COLO668 (cell line): ENCODE data around the gene ENPP1.

Experiments
- DNase-seq: peaks from one replicate; lab custom pipeline; 2025; ENCODE audit not compliant: unreplicated experiment; lab: John Stamatoyannopoulos, UW

ENPP1 gene

DNA sequence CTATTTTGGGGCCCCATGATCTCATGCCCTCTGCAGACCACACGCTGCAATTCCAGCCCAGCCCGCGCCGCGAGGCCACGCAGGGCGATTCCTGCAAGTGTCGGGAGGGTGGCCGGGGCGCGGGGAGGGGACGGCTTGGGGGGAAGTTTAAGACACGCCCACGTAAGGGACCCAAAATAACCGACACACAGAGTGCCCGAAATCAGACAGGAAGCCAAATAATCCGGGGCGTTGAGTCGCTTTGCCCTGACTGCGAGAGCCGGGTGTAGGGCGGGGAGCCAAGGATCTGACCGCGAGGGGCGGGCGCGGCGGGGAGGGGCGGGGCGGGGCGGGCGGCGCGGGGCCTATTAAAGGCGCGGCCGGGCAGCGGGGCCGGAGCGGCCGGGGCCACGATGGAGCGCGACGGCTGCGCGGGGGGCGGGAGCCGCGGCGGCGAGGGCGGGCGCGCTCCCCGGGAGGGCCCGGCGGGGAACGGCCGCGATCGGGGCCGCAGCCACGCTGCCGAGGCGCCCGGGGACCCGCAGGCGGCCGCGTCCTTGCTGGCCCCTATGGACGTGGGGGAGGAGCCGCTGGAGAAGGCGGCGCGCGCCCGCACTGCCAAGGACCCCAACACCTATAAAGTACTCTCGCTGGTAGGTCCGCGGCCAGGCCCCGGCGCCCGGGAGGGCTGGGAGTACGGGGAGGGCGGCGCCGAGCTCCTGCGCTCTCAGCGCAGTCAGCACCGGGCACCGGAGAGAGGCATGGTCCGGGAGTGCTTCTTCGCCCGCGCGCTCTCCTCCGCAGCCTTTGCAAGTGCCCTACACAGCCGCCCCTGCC is at the start of gene ENPP1:
Gene ENPP1, plus strand, starts transcription at position 377 of the 816 bp plus-strand sequence. Its CDS starts 16 bp downstream, at position 393.
- peak; percentile 75 for DNase-seq

DNA sequence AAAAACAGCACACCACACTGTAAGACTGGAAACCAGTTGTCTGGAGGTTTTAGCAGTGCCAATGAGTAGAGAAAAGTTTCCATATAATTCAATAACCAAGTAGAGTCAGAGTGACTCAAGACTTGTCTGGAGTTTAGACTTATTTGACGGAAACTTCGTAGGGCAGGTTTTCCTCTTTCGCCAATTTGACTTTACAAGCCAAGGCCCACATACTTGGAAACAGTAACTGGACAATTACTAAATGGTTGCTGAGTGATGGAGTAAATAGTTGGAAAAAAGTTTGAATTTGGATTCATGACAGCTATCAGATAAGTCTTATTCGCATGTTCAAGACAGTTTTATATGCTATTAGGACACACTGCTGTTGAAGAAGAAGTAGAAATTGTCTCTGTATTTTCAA is 48.9 kb upstream of the ENPP1 start:
- no peak for DNase-seq

DNA sequence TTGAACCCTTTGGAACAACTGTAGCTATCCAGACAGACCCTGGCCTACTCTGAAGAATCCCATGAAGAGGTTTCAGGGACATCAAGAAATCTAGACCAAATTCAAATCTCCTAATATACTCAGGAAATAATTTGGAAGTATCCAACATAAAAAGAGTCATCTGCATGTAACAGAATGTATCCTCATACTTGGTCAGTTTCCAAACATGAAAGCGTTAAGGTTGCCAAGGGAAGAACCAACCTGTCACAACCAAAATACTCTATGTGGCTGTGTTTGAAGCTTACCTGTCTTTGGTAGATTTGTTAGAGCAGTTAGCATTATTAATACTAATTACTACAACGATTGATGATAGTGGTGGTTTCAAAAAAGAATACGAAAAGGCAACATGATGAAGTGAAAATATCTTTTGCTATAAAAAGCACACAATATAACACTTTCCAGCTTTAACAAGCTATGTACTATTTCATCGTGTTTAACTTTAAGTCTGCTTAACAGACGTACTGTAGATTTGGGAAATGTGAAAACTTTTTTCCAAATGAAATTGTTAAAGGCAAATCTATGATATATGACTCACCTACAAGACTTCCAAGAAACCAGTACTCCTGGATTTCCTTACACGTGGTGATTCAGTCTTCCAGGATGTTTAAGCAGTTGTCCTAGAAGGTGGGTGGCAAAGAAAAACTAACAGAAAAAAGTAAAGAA is 46.6 kb upstream of the ENPP1 start:
- DNase-seq = no peak

DNA sequence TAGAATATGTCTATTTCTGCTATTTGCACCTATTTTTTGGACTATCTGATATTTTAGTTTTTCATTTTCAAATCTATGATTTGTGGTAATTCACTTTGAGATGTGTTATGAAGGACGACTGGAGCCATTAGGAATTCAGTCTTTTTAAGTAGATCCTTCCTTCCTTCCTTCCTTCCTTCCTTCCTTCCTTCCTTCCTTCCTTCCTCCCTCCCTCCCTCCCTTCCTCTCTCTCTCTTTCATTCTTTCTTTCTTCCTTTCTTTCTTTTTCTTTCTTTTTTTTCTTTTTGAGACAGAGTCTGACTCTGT is 46.1 kb upstream of the ENPP1 start:
- no peak for DNase-seq

DNA sequence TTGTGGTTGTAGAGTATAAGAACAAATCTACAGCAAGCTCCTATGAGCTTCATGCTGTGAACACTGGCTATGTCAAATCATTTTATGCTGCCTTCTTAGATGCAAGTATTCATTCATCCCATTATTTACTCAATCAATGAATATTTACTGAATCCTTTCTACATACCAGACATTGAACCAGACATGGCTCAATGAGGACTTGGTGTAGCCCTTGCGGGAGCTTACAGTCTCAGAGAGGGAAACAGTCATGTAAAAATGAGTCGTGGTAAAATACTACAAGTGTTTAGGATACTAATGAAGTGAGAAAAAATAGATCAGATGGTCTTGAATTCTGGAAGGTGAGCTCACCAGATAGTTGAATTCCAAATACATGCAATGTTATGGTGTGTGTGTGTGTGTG is 44.8 kb upstream of the ENPP1 start:
- no peak for DNase-seq

DNA sequence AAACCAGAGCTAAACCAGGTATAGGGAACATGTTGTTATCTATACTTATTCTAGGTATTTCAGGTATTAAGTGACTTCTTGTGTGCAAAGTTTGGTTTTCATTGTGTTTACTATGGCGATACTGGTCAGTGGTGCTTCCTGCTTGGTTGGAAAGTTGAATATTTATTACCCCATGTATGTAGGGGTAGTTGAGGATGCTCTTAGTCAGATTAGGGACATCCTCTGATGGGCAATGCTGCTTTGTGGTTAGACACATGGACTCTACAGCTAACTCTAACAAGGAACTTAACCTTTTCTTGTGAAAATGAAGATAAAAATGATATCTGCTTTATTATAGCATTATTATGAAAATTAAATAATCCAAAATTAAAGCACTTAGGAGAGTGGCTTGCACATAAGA is 44.1 kb upstream of the ENPP1 start:
- DNase-seq = no peak

DNA sequence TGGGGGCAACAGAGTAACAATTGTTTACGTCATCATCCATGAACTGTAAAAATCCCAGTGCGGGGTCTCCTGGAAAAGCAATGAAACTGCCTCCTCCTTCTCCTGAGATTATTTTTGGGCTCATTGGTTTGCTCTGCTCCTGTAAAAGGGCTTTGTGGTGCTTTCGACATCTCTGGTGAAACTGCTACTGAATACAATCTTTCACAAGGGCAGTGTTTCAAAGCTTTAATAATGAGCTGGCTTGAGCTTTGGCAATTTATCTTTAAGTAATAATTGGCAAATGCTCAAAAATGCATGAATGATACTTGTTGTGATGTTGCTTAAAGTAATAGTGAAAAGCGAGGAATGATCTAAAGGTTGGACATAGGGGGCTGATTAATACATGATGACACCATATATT is 43.5 kb upstream of the ENPP1 start:
- no peak for DNase-seq

DNA sequence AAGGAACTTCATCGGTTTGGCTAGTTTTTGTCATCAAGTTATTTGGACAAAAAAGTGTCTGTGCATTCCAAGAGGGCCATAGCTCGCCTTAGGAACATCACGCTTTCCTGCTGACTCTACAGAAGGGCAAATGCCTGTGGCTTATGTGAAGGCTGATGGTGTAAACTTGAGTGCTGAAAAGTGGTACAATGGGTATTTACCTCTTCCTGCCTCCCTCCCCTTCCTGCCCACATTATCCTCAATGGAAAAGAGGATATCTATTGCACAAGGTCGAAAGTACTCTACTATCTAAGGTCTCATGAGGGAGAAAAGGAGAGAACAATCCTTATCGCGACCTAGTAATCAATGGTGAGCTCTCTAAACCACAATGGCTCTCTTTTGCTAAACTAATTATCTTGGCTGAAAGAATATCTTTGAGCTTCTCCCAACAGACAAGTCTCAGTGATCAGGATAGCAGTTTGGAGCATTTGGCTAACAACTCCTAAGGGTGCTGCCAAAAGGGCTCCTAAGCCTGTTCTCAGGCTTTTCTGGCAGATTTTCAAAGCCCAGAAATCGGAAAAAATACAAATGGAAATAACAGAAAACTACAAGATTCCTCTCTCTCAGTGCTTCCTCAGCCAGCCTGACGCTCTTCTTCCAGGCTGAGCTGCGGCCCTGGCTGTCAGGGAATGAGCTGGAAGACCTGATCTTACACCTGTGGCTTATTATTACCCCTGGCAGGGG is 42.6 kb upstream of the ENPP1 start:
- no peak for DNase-seq

DNA sequence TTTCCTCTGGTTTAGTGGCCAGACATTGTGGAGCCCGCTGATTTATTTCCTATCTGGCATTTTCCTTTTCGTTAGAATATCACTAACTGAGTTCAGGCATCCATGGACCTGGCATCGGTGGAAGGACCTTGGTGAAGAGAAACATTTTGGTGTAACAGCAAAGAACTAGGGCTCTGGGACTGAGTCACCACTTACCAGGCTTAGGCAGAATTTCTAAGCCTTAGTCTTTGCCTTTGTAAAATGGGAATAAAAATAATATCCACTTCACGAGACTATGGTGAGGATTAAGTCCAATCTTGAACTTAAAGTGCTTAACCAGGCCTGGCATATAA is 42.0 kb upstream of the ENPP1 start:
- no peak for DNase-seq

DNA sequence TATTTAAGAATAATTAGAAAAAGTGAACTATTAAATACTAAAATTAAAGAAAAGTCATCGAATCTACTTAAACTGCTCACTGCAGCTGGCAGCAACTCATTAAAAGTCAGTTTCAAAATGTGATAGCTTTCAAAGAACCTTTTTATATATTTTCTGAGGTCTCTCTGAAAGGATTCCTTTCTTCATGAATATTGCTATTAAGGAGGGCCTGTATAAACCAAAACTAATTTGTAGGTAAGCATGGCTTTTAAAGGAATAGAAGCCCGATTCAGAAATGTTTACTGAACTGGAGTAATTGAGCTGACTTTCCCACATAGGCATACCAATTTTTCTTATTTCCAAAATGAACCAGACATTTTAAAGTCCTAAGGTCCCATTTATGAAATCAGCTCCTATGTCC is 41.2 kb upstream of the ENPP1 start:
- DNase-seq = no peak

DNA sequence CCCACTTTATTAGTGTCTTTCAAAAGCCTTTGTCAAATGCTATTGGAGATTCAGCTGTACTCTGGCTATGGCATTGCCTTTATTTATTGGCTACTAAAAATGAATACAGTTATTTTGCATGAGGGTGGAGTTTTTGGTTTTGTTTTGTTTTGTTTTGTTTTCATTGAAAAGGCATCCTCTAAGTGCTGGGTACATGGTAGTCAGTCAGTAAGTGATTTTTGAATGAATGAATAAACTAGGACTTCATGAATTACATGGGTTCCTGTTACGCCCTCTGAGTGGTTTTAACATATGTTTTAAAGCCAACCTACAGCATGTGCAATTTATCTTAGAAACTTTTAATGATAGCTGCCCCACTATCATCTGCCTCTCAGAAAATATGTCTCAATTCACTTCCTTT is 38.9 kb upstream of the ENPP1 start:
- no peak for DNase-seq

DNA sequence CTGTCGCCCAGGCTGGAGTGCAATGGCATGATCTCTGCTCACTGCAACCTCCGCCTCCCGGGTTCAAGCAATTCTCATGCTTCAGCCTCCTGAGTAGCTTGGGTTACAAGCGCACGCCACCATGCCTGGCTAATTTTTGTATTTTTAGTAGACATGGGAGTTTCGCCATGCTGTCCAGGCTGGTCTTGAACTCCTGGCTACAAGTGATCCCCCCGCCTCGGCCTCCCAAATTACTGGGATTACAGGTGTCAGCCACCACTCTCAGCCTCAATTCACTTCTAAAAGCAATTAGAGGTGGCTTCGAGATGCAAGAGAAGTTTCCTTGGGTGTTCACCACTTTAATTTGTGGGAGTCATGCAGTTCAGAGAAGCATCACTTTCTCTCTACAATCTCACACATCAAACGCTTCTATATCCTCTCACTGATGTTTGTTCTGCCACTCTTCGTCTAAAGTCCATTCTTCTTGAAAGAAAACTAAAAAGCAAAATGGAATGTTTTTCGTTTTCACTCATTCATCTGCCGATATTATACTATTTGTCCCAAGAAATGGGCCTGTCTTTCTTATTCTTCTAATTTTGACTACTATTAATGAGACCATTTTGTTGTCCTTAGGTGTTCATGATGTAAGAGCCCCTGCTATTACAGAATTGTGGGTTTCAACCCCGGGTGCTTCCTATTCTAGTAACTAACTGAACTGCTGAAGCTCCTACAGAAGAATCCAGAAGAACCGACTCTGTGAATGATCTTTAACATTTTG is 38.3 kb upstream of the ENPP1 start:
- no peak for DNase-seq

DNA sequence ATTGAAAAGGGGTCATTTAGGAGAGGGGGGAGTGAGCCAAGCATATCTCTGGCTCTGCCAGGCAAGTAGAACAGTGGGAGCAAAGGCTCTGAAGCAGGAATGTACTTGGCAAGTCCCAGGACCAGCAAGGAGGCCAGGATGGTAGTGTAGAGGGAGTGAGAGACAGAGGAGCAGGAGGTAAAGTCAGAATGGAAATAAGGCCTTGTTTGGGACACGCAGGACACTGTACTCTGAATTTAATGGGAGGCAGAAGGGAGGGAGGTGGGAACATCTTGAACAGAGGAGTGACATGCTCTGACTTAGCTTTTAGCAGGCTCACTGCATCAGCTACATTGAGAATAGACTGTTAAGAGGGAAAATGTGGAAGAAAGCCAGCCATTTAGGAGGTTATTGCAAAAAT is 37.0 kb upstream of the ENPP1 start:
- DNase-seq = no peak

DNA sequence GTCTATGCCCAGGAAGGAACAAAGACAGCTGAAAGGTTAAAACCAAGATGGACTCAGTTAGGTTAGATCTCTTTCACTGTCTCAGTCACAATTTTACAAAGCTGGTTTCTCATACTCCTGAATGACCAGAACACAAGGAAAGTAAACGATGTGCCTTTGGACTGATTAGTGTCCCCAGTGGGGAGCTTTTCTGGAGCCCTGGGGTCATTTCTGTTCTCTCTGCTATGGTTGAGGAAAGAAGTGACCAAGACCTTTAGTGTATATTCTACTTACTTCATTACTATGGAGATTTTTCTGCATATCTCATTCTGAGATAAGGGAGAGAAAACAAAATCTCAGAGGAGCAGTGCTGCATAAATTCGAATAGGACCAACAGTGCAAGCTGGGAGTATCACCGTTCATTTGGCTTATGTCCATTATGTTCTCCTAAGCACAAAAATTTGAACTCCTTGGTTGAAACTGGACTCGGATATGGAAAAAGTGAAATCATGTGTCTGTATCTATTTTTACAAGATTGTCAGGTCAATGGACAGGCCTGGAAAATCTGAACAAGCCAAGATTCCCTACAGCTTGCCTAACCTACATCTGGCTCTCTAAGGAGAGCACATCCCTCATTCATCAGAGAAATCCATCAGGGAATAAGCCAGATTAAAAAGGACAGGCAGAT is 34.4 kb upstream of the ENPP1 start:
- no peak for DNase-seq

DNA sequence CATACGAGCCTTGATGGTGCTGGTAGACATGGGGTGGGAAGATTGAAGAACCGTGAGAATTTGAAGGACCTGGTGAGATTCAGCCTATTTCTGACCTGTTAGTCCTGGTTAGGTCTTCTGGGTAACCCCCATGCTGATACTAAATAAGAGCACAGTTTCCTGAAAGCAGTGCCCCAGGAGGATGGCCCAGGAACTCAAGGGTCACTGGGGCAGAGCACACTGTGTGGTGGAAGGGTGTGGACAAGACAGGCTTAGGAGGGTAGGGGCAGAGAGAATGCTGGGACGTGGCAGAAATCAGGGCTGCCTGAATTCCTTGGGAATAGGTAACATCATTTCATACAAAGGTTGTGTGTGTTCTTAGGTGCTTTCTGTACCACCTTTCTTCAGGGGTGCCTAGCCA is 31.9 kb upstream of the ENPP1 start:
- no peak for DNase-seq

DNA sequence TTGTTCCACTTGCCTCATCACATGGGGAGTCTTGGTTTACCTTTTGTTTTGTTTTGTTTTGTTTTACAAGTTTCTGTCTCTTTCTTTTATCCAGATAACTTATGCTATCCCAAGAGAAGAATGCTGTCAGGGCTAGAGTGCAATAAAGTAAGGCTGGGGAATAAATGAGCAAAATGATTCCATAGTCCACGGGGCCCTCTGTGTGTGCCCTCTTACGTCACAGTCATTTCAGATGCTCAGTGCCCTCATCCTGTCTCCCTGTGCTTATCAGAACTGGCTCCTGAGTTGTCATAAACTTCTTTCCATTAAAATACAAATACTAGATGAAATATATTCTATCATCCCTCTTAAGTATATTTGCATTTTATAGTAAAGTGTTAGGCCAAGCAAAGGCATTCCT is 30.8 kb upstream of the ENPP1 start:
- no peak for DNase-seq

DNA sequence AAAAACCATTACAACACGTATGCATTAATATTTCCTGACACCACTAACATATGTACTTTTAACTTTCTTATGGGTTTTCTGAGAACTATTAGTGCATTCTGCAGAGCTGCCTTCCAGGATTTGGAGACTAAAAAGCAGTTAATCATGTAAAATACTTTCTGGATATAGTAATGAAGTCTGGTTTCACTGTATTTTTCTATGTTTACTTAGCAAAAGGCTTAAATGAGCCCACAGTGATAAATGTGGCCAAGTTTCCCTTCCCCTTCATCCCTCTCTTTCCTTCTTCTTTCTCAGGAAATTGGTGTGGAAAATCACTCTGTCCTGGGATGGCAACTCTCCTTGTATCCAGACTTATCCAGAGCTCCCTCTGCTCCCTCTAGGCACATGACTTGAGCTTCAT is 29.7 kb upstream of the ENPP1 start:
- DNase-seq = no peak

DNA sequence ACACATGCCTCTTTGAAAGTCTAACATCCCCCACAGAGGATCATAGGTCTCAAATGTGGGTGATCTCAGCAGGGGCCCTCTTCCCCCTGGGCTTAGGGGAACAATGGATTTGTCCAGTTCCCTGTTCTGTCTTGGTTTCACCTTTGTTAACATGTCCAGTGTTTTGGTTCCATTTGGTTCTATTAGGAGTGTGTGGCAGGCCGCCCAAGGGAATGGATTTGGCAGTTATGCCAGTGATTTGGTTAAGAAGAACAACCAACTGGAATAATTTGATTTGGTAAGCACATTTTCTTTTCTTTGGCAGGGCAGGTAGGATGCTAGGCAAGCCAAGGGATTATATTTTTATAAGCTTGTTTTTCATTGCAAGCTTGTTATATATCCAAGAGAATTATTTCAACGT is 28.5 kb upstream of the ENPP1 start:
- no peak for DNase-seq

DNA sequence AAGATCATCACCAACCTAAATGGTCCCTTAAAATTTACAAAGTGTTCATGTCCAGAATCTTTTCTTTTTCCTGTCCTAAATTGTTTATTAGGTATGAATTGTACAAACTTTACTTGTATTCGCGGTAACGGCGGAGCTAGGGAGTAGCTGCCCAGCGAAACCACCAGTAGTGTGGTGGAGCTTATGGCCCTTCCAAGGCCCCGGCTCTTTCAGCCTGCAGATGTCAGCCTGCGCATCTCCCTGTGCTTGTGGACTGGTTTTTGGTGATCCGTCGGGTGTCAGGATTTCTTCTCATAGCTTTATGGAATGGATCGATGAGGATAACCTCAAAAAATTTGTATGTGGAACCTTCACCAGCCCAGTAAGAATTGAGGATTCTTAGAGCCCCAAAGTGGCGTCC is 27.2 kb upstream of the ENPP1 start:
- no peak for DNase-seq

DNA sequence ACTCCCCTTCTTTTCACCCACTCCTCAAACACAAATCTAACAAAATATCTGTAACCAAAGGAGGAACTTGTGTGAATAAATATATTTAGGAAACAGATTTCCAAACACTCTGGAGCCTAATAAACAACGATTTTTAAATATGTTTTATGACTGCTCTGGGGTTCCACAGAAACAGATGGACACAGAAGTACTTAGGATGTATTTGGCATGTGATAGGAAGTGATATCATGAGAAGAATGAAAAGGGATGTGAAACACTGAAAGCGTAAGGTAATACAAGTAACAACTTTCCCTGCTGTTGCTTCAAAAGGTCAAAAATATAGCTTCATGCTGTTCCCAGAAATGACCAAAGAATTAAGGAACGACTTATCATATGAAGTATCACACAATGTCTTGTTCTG is 26.1 kb upstream of the ENPP1 start:
- DNase-seq = no peak

DNA sequence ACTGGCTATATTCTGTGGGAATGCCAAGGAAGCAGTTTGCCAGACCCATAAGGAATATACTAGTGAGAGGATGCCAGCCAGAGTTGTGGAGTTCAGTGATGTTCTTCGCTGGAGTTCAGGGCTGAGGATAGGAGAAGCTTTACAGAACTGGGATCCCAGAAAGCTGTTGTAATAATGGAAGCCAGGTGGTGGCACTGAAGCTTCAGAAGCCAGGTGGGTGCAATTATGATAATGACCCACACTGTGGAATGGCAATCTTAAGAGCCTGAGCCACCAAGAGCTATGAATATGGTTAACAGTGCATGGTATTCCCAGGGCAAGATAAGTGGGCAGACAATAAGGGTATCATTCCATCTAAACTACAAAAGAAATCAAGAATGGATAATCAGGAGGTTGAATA is 25.1 kb upstream of the ENPP1 start:
- no peak for DNase-seq
